K562 (cell line): ENCODE measurements around the gene KAZN. TPM values are rescaled to one million over a fixed set of nuclear protein-coding genes. Genes with fewer than 3 reads are reported as not detected.

Source experiments
- ARID3B ChIP-seq: fragments of 250-450 bp; sonication (Bioruptor Pico); IDR thresholded peaks from 2 replicates; pipeline ENCODE4 v1.4.0; 2020; ENCODE audit warnings: borderline replicate concordance
- CBFA2T3 ChIP-seq: fragments of 450-650 bp; IDR thresholded peaks from 2 replicates; pipeline ENCODE4 v1.6.1; 2017
- CREM ChIP-seq: IDR thresholded peaks from 2 replicates; pipeline ENCODE4 v1.6.1; 2014; ENCODE audit warnings: antibody characterized with exemption, low read depth
- ELK1 ChIP-seq: sonication (generic); formaldehyde crosslinking; IDR thresholded peaks from 2 replicates; pipeline ENCODE4 v1.8.1; 2022; ENCODE audit warnings: missing genetic modification reagents
- FUS ChIP-seq: fragments of 200-400 bp; formaldehyde crosslinking; optimal IDR thresholded peaks from 2 replicates; pipeline ENCODE3; 2017; ENCODE audit warnings: low read depth, low read length
- GTF2A2 ChIP-seq: IDR thresholded peaks from 2 replicates; pipeline ENCODE4 v1.6.1; 2016; ENCODE audit warnings: mild to moderate bottlenecking, missing genetic modification characterization, missing compliant biosample characterization
- KDM4B ChIP-seq, 2 experiments: fragments of 450-650 bp in 1 of 2; sonication (generic) in 1 of 2; IDR thresholded peaks; 2 replicates each; pipeline ENCODE4 v1.6.1; 2016 to 2017; ENCODE audit warnings: borderline replicate concordance in 2 of 2, antibody characterized with exemption in 1 of 2, low read depth in 1 of 2, mild to moderate bottlenecking in 1 of 2
- MAFF ChIP-seq: IDR thresholded peaks from 2 replicates; pipeline ENCODE4 v1.6.1; 2012; ENCODE audit warnings: low read length, improper control_type of control experiment
- MED1 ChIP-seq: sonication (generic); formaldehyde crosslinking; IDR thresholded peaks from 2 replicates; pipeline ENCODE4 v1.8.1; 2023; ENCODE audit warnings: missing genetic modification reagents, borderline replicate concordance
- MLX ChIP-seq, 2 experiments: fragments of 450-650 bp in 1 of 2; sonication (generic) in 1 of 2; formaldehyde crosslinking; conservative IDR thresholded peaks; 2 replicates each; pipeline versions ENCODE4 v1.4.0 to v1.8.1; 2020 to 2022; ENCODE audit warnings: mild to moderate bottlenecking in 1 of 2, missing genetic modification reagents in 1 of 2
- NR2C2 ChIP-seq, 2 experiments: fragments of 200-800 bp in 1 of 2; sonication (Bioruptor generic) in 1 of 2; sonication (generic) in 1 of 2; formaldehyde crosslinking in 1 of 2; IDR thresholded peaks; 2 replicates each; pipeline versions ENCODE4 v1.6.1 to v1.8.0; 2016 to 2022; ENCODE audit warnings: mild to moderate bottlenecking in 1 of 2, missing compliant biosample characterization in 1 of 2, missing genetic modification characterization in 1 of 2, missing genetic modification reagents in 1 of 2
- NR4A1 ChIP-seq, 2 experiments: fragments of 250-450 bp in 1 of 2; fragments of 450-650 bp in 1 of 2; sonication (Bioruptor Pico) in 1 of 2; IDR thresholded peaks; 2 replicates each; pipeline versions ENCODE4 v1.4.0 to v1.6.1; 2016 to 2020; ENCODE audit warnings: mild to moderate bottlenecking in 2 of 2, missing compliant biosample characterization in 1 of 2, missing genetic modification characterization in 1 of 2, moderate library complexity in 1 of 2
- POLR2H ChIP-seq: IDR thresholded peaks from 2 replicates; pipeline ENCODE4 v1.6.1; 2016; ENCODE audit warnings: missing genetic modification characterization, low read depth, mild to moderate bottlenecking, control low read depth, missing compliant biosample characterization, moderate library complexity
- RBM25 ChIP-seq: fragments of 200-400 bp; formaldehyde crosslinking; IDR thresholded peaks from 2 replicates; pipeline ENCODE4 v1.6.1; 2018; ENCODE audit warnings: low read length, low read depth, moderate library complexity; ENCODE audit not compliant: severe bottlenecking
- RFX7 ChIP-seq: fragments of 250-450 bp; sonication (Bioruptor Pico); IDR thresholded peaks from 2 replicates; pipeline ENCODE4 v1.5.1; 2021; ENCODE audit warnings: mild to moderate bottlenecking
- SRSF3 ChIP-seq: fragments of 200-400 bp; formaldehyde crosslinking; IDR thresholded peaks from 2 replicates; pipeline ENCODE4 v1.6.1; 2016; ENCODE audit warnings: mild to moderate bottlenecking, low read length, moderate library complexity; ENCODE audit not compliant: insufficient read depth
- STAT5B ChIP-seq: fragments of 250-450 bp; sonication (Bioruptor Pico); IDR thresholded peaks from 2 replicates; pipeline ENCODE4 v1.8.0; 2021; ENCODE audit warnings: mild to moderate bottlenecking, inconsistent platforms
- TEAD4 ChIP-seq, 2 experiments: sonication (generic) in 1 of 2; formaldehyde crosslinking in 1 of 2; IDR thresholded peaks; 2 replicates each; pipeline versions ENCODE4 v1.6.1 to v1.8.0; 2012 to 2022; ENCODE audit warnings: borderline replicate concordance in 1 of 2, inconsistent platforms in 1 of 2, low read length in 1 of 2, mild to moderate bottlenecking in 1 of 2, missing genetic modification reagents in 1 of 2
- ZC3H4 ChIP-seq: sonication (generic); formaldehyde crosslinking; IDR thresholded peaks from 2 replicates; pipeline ENCODE4 v1.9.0; 2021; ENCODE audit warnings: missing genetic modification reagents, borderline replicate concordance
- ZNF134 ChIP-seq: fragments of 250-450 bp; sonication (Bioruptor Pico); conservative IDR thresholded peaks from 2 replicates; pipeline ENCODE4 v1.4.0; 2020
- ZNF280B ChIP-seq: fragments of 250-450 bp; sonication (Bioruptor Pico); IDR thresholded peaks from 2 replicates; pipeline ENCODE4 v1.5.1; 2021; ENCODE audit warnings: mild to moderate bottlenecking
- polyA plus RNA-seq, 8 experiments: library from polyadenylated mRNA; depleted of rRNA in 4 of 8; stranded (reverse) in 5 of 8; unstranded in 3 of 8; fragments of >200 nt; fragmentation: Nextera tagmentation in 2 of 8; fragmentation: Illumina TruSeq in 1 of 8; extraction: Ambion mirVana in 2 of 8; extraction: Trizol in 1 of 8; gene quantifications; 2 replicates each; pipeline versions ENCODE4 v1.2.1 to v1.2.3, GENCODE V29; 2011 to 2014; ENCODE audit warnings: inconsistent platforms in 1 of 8, missing spikeins in 1 of 8
- total RNA-seq, 7 experiments: library from RNA; depleted of rRNA in 6 of 7; stranded (reverse); fragments of >200 nt in 6 of 7; fragmentation: Illumina TruSeq in 2 of 7; extraction: Trizol in 2 of 7; gene quantifications; 2 replicates each; pipeline versions ENCODE4 v1.2.1 to v1.2.3, GENCODE V29; 2011 to 2021; ENCODE audit warnings: low replicate concordance in 1 of 7

KAZN gene
- total and polyA plus RNA-seq, 9 of the 15 experiments (the other 6 are each of a cell fraction or from before 2014, with no cell fraction given): 2.1 to 21.6 (median 5.4) TPM

GRCh38 chr1:14929547-14930246, 331.2 kb downstream of the KAZN start (continued):
- TF ChIP-seq SRSF3 (no peak), CBFA2T3 (peak; percentile 73), MLX (CRISPR knock-in tag; conservative IDR thresholded peaks at IDR 0.05) (no peak), FUS (no peak), STAT5B (CRISPR knock-in tag) (no peak), RBM25 (no peak), ARID3B (CRISPR knock-in tag) (no peak), CREM (peak; percentile 88), RFX7 (CRISPR knock-in tag) (no peak), MAFF (peak; percentile 100), MED1 (no peak), NR4A1 (CRISPR knock-in tag; IDR thresholded peaks at IDR 0.05) (no peak), NR4A1 (tag; IDR thresholded peaks at IDR 0.05) (no peak), ZNF280B (CRISPR knock-in tag) (no peak), NR2C2 (CRISPR knock-in tag; IDR thresholded peaks at IDR 0.05) (no peak), NR2C2 (tag; IDR thresholded peaks at IDR 0.05) (no peak), ZNF134 (CRISPR knock-in tag) (no peak), KDM4B (IDR thresholded peaks at IDR 0.05; ENCODE audit: borderline replicate concordance in 2 of 2, low read depth in 1 of 2) (no peak), TEAD4 (IDR thresholded peaks at IDR 0.05; ENCODE audit: low read length) (0 out of 2 replicates have a peak, but pooled peaks have one; percentile 36), TEAD4 (CRISPR knock-in tag; IDR thresholded peaks at IDR 0.05; ENCODE audit: borderline replicate concordance) (no peak), ZC3H4 (no peak), POLR2H (tag) (no peak), GTF2A2 (no peak), ELK1 (no peak)
